IMR-90 (cell line): ENCODE data around the gene IGF1. TPM values are rescaled to one million over a fixed set of nuclear protein-coding genes. Genes with fewer than 3 reads are reported as not detected.

Source experiments
- ATAC-seq: fragments of 200-7000 bp; cut with Tn5 transposase; 2 replicates; pipeline ENCODE4 v1.9.1; 2020; ENCODE audit warnings: low read depth, mild to moderate bottlenecking, moderate library complexity
- BruUV-seq: library from RNA; stranded (reverse); fragments of 400-500 nt; replicated peaks from 2 replicates; lab custom pipeline; 2021; lab: Mats Ljungman, UMichigan
- CTCF ChIA-PET: fragments of 300-600 bp; formaldehyde crosslinking; extraction: SDS; loops from one replicate; lab custom pipeline; 2021; ENCODE audit warnings: antibody characterized with exemption; lab: Yijun Ruan, JAX
- POLR2A ChIA-PET: fragments of 300-600 bp; sonication (Branson Sonifier 250); formaldehyde crosslinking; loops from one replicate; lab custom pipeline; 2022; ENCODE audit warnings: antibody characterized with exemption; ENCODE audit not compliant: unreplicated experiment; lab: Charles Lee
- DNase-seq: peaks from one replicate; pipeline ENCODE4 v3.0.0; 2013
- H2AFZ ChIP-seq: replicated peaks from 2 replicates; pipeline ENCODE3; 2013; ENCODE audit warnings: low read length, mild to moderate bottlenecking; ENCODE audit not compliant: poor library complexity
- H2AK5ac ChIP-seq: 2 replicates; pipeline ENCODE4 v1.6.1; 2013; ENCODE audit warnings: low read depth, low read length, inconsistent platforms
- H2AK9ac ChIP-seq: replicated peaks from 2 replicates; pipeline ENCODE3; 2013; ENCODE audit warnings: mild to moderate bottlenecking, low read depth, low read length, moderate library complexity; ENCODE audit not compliant: poor library complexity
- H2BK120ac ChIP-seq: 2 replicates; pipeline ENCODE4 v1.6.1; 2013; ENCODE audit warnings: low read depth, low read length, inconsistent platforms
- H2BK15ac ChIP-seq: 3 replicates; pipeline ENCODE4 v1.6.1; 2013; ENCODE audit warnings: low read depth, low read length, inconsistent platforms
- H2BK20ac ChIP-seq: 2 replicates; pipeline ENCODE4 v1.6.1; 2013; ENCODE audit warnings: low read depth, mild to moderate bottlenecking, inconsistent platforms, low read length, moderate library complexity
- H2BK5ac ChIP-seq: 2 replicates; pipeline ENCODE4 v1.6.1; 2013; ENCODE audit warnings: mild to moderate bottlenecking, low read depth, low read length, inconsistent platforms; ENCODE audit not compliant: poor library complexity, severe bottlenecking
- H3K14ac ChIP-seq: replicated peaks from 2 replicates; pipeline ENCODE4 v1.6.1; 2013; ENCODE audit warnings: low read depth, low read length, inconsistent platforms
- H3K18ac ChIP-seq: 2 replicates; pipeline ENCODE4 v1.6.1; 2013; ENCODE audit warnings: low read depth, low read length, control low read depth
- H3K23ac ChIP-seq: 2 replicates; pipeline ENCODE4 v1.6.1; 2013; ENCODE audit warnings: low read depth, low read length, inconsistent platforms
- H3K27ac ChIP-seq: 2 replicates; pipeline ENCODE4 v1.5.1; 2013; ENCODE audit warnings: mild to moderate bottlenecking, control low read depth, low read length; ENCODE audit not compliant: insufficient read depth
- H3K27me3 ChIP-seq: 2 replicates; pipeline ENCODE4 v1.6.1; 2013; ENCODE audit warnings: low read length; ENCODE audit not compliant: control insufficient read depth, insufficient read depth
- H3K36me3 ChIP-seq: 2 replicates; pipeline ENCODE4 v1.6.1; 2013; ENCODE audit warnings: low read length, mixed read lengths; ENCODE audit not compliant: control insufficient read depth, insufficient read depth
- H3K4ac ChIP-seq: 2 replicates; pipeline ENCODE4 v1.6.1; 2013; ENCODE audit warnings: low read depth, low read length, inconsistent platforms
- H3K4me1 ChIP-seq: 2 replicates; pipeline ENCODE4 v1.6.1; 2013; ENCODE audit warnings: low read length, mixed read lengths; ENCODE audit not compliant: control insufficient read depth, insufficient read depth
- H3K4me2 ChIP-seq: 2 replicates; pipeline ENCODE4 v1.6.1; 2013; ENCODE audit warnings: low read depth, mild to moderate bottlenecking, control low read depth, low read length, moderate library complexity
- H3K4me3 ChIP-seq: 2 replicates; pipeline ENCODE4 v1.5.1; 2013; ENCODE audit warnings: low read depth, mild to moderate bottlenecking, control low read depth, low read length, moderate library complexity; ENCODE audit not compliant: insufficient read depth
- H3K56ac ChIP-seq: 2 replicates; pipeline ENCODE4 v1.6.1; 2013; ENCODE audit warnings: low read length, inconsistent platforms; ENCODE audit not compliant: insufficient read depth; ENCODE audit errors: extremely low read depth
- H3K79me1 ChIP-seq, 2 experiments: 2 replicates each; pipeline ENCODE4 v1.6.1; 2013; ENCODE audit warnings: low read length in 2 of 2, inconsistent platforms in 1 of 2, low read depth in 1 of 2
- H3K9ac ChIP-seq: 2 replicates; pipeline ENCODE4 v1.6.1; 2013; ENCODE audit warnings: low read depth, low read length, control low read depth
- H3K9me1 ChIP-seq: 2 replicates; pipeline ENCODE4 v1.6.1; 2013; ENCODE audit warnings: low read length, inconsistent platforms; ENCODE audit not compliant: insufficient read depth
- H3K9me3 ChIP-seq: 2 replicates; pipeline ENCODE4 v1.6.1; 2013; ENCODE audit warnings: low read length; ENCODE audit not compliant: control insufficient read depth, insufficient read depth
- H4K20me1 ChIP-seq: 2 replicates; pipeline ENCODE4 v1.6.1; 2013; ENCODE audit warnings: low read length, inconsistent platforms; ENCODE audit not compliant: insufficient read depth
- H4K5ac ChIP-seq: 2 replicates; pipeline ENCODE4 v1.6.1; 2013; ENCODE audit warnings: mild to moderate bottlenecking, low read depth, low read length, control low read depth
- H4K8ac ChIP-seq, 2 experiments: 2 replicates each; pipeline ENCODE4 v1.6.1; 2013; ENCODE audit warnings: low read depth in 2 of 2, low read length in 2 of 2, control low read depth in 1 of 2, inconsistent platforms in 1 of 2
- H4K91ac ChIP-seq: 2 replicates; pipeline ENCODE4 v1.6.1; 2013; ENCODE audit warnings: low read depth, low read length, inconsistent platforms; ENCODE audit not compliant: insufficient read depth
- BHLHE40 ChIP-seq: fragments of 150-350 bp; IDR thresholded peaks from 2 replicates; pipeline ENCODE4 v1.6.1; 2016; ENCODE audit warnings: mild to moderate bottlenecking, low read depth, low read length
- CHD1 ChIP-seq: IDR thresholded peaks from 2 replicates; pipeline ENCODE4 v1.6.1; 2012; ENCODE audit warnings: low read depth, low read length, improper control_type of control experiment
- CTCF ChIP-seq: conservative IDR thresholded peaks from 2 replicates; pipeline ENCODE4 v1.5.1; 2012; ENCODE audit warnings: mild to moderate bottlenecking, low read depth, low read length, improper control_type of control experiment
- ELK1 ChIP-seq: fragments of 150-350 bp; IDR thresholded peaks from 2 replicates; pipeline ENCODE4 v1.6.1; 2016; ENCODE audit warnings: low read depth, mild to moderate bottlenecking, low read length, moderate library complexity, borderline replicate concordance
- FOS ChIP-seq: fragments of 150-350 bp; IDR thresholded peaks from 2 replicates; pipeline ENCODE4 v1.6.1; 2016; ENCODE audit warnings: low read depth, low read length
- MAZ ChIP-seq: IDR thresholded peaks from 2 replicates; pipeline ENCODE4 v1.6.1; 2012; ENCODE audit warnings: low read depth, mild to moderate bottlenecking, low read length, improper control_type of control experiment, moderate library complexity, borderline replicate concordance
- MXI1 ChIP-seq: IDR thresholded peaks from 2 replicates; pipeline ENCODE4 v1.6.1; 2012; ENCODE audit warnings: low read depth, mild to moderate bottlenecking, low read length, moderate library complexity, borderline replicate concordance
- NFE2L2 ChIP-seq: fragments of 150-350 bp; IDR thresholded peaks from 2 replicates; pipeline ENCODE4 v1.6.1; 2016; ENCODE audit warnings: low read depth, mild to moderate bottlenecking, low read length
- POLR2A ChIP-seq: IDR thresholded peaks from 2 replicates; pipeline ENCODE4 v1.6.1; 2012; ENCODE audit warnings: mild to moderate bottlenecking, low read depth, low read length
- RCOR1 ChIP-seq: IDR thresholded peaks from 2 replicates; pipeline ENCODE4 v1.6.1; 2012; ENCODE audit warnings: mild to moderate bottlenecking, low read length, improper control_type of control experiment; ENCODE audit not compliant: insufficient replicate concordance
- SMC3 ChIP-seq: fragments of 150-350 bp; IDR thresholded peaks from 2 replicates; pipeline ENCODE4 v1.6.1; 2016; ENCODE audit warnings: low read depth, mild to moderate bottlenecking, antibody characterized with exemption, low read length, moderate library complexity
- USF2 ChIP-seq: fragments of 150-350 bp; IDR thresholded peaks from 2 replicates; pipeline ENCODE4 v1.6.1; 2017; ENCODE audit warnings: mild to moderate bottlenecking, antibody characterized with exemption, low read length, low read depth
- WGBS, 2 experiments: methylation state at CpG; one replicate each; pipeline versions ENCODE4 v1.1.5 to v1.1.7; 2013; ENCODE audit warnings: missing lambda C conversion rate in 2 of 2; ENCODE audit not compliant: insufficient read length in 1 of 2; ENCODE audit errors: extremely low coverage in 2 of 2; 5-methylcytosine and 5-hydroxymethylcytosine counted together
- dilution Hi-C: fragments of 300-500 bp; cut with HindIII; formaldehyde crosslinking; loops from one replicate; pipeline ENCODE4 v1.14.3; 2018; ENCODE audit warnings: low sequenced_read_pairs; ENCODE audit not compliant: unreplicated experiment
- in situ Hi-C: fragments of 300-500 bp; cut with MboI; formaldehyde crosslinking; loops from 3 replicates; pipeline ENCODE4 v1.14.3; 2019; ENCODE audit warnings: low sequenced_read_pairs, inconsistent platforms, mixed read lengths
- intact Hi-C: fragments of 100-400 bp; cut with micrococcal nuclease; formaldehyde crosslinking; loops from 2 replicates; pipeline ENCODE4 v1.10.0; 2022
- polyA plus RNA-seq, 3 experiments: library from polyadenylated mRNA; depleted of rRNA; stranded (reverse); fragments of >200 nt; gene quantifications; 2 replicates each; pipeline ENCODE4 v1.2.3, GENCODE V29; 2012; ENCODE audit warnings: low replicate concordance in 1 of 3
- total RNA-seq: library from RNA; depleted of rRNA; stranded (reverse); fragments of >200 nt; gene quantifications from 2 replicates; pipeline ENCODE4 v1.2.3, GENCODE V29; 2012

Gene IGF1
- total and polyA plus RNA-seq, 2 of the 4 experiments (the other 2 are of a cell fraction), result under 0.01 to 0.12 TPM

- Histone ChIP-seq H3K9ac (no peak overlapping the region), H2BK15ac (peak overlapping the region; percentile 77; the same call in 2 of the 3 replicates), H4K8ac (peak overlapping the region; percentile 33 to 61; a peak in 2 of 4 replicates), H2AFZ (peak overlapping the region; percentile 83), H3K79me1 (no peaks in the 10 kb centered on the region), H4K91ac (peak overlapping the region; percentile 84), H2AK9ac (no peak overlapping the region), H3K27me3 (no peaks in the 10 kb centered on the region), H3K18ac (peak overlapping the region; percentile 100), H2AK5ac (peak overlapping the region; percentile 48; the same call in 1 of the 2 replicates), H3K4ac (peak overlapping the region; percentile 96), H3K4me3 (no peak overlapping the region), H2BK120ac (peak overlapping the region; percentile 82), H4K20me1 (no peaks in the 10 kb centered on the region), H3K56ac (peak overlapping the region; percentile 43; the same call in 1 of the 2 replicates), H3K27ac (peak overlapping the region; percentile 64; the same call in 1 of the 2 replicates), H2BK5ac (peak overlapping the region; percentile 81), H3K36me3 (no peaks in the 10 kb centered on the region), H3K14ac (peak overlapping the region; percentile 95), H4K5ac (peak overlapping the region; percentile 94), H3K4me1 (peaks cover 15% of the 10 kb centered on the region), H3K4me2 (peak overlapping the region; percentile 72), H2BK20ac (peak overlapping the region; percentile 97), H3K23ac (peak overlapping the region; percentile 69), H3K9me3 (no peaks in the 10 kb centered on the region), H3K9me1 (peaks cover 18% of the 10 kb centered on the region)
- CTCF ChIA-PET, result no interaction called here
- WGBS, 2 experiments, result no CpG with 5 or more reads among the region's 1 CpG
- in situ Hi-C loops (no loop called here), dilution Hi-C loops (no loop called here), intact Hi-C loops (no loop called here)
- peak; percentile 56 for DNase-seq
- TF ChIP-seq MAZ (no peak), MXI1 (no peak), SMC3 (no peak), BHLHE40 (no peak), CTCF (no peak), ELK1 (no peak), NFE2L2 (no peak), USF2 (no peak), RCOR1 (no peak), FOS (no peak), CHD1 (no peak), POLR2A (no peak)
- POLR2A ChIA-PET, result no interaction called here
- no TSS peak for BruUV-seq
- peak; percentile 72 for ATAC-seq
Observed at GRCh38 chr12:102433304-102433703, 47.1 kb downstream of the IGF1 start.
